ENCODE results near the gene OR52H1. TPM values are rescaled to one million over a fixed set of nuclear protein-coding genes. Genes with fewer than 3 reads are reported as not detected.

Gene OR52H1
- total RNA-seq, 2 donors from 2014 or later: not detected

- Mint-ChIP-seq H3K27ac (no peak overlapping the region), H3K36me3 (ENCODE audit: low read depth) (no peaks in the 10 kb centered on the region), H3K4me3 (no peak overlapping the region), H3K9me3 (no peaks in the 10 kb centered on the region), H3K27me3 (ENCODE audit: insufficient read depth) (peaks cover 9% of the 10 kb centered on the region), H3K4me1 (peaks cover 6% of the 10 kb centered on the region)
- DNase-seq: no peak
- TF ChIP-seq CTCF (conservative IDR thresholded peaks at IDR 0.05): no peak
- no peak overlapping the region for H3K9ac ChIP-seq (ENCODE audit: extremely low read depth, low read length, poor library complexity, severe bottlenecking)
- H3K4me3 ChIP-seq (ENCODE audit: low read length): no peak overlapping the region
- peaks cover 3% of the 10 kb centered on the region for H3K4me1 ChIP-seq (ENCODE audit: control insufficient read depth, insufficient read depth, low read length)
- 60 to 87% methylated on average over 1 to 2 of the region's 2 CpGs for WGBS, 2 experiments (ENCODE audit: insufficient coverage in 1 of 2, insufficient read length in 1 of 2)
- H3K36me3 ChIP-seq (ENCODE audit: control insufficient read depth, insufficient read depth, low read length): no peaks in the 10 kb centered on the region
- no peaks in the 10 kb centered on the region for H3K27me3 ChIP-seq (ENCODE audit: control insufficient read depth, insufficient read depth, low read length, poor library complexity, severe bottlenecking)
- no peaks in the 10 kb centered on the region for H3K9me3 ChIP-seq (ENCODE audit: control insufficient read depth, low read length)
- no peak overlapping the region for H3K27ac ChIP-seq (ENCODE audit: low read depth, low read length)
Observed at GRCh38 chr11:5531053-5531831, 17.1 kb downstream of the OR52H1 start.

DNA sequence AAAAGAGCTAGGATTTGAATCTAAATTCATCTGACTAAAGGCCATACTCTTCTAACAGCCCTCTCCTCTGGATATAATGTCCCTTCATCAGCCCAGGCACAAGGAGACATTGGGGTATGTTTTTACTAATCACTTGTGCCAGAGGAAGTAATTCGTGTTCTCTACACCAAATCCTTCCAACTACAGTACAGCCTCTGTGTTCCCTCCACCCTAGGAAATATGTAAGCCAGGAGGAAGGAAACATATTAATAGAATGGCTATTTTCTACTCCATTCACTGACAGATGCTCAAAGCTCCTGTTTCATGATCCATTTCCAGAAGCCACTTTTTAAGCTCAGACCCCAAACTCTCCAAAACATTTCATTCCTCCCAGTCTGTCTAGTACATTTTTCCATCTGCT is 19.8 kb downstream of the OR52H1 start:
- H3K27me3 ChIP-seq (ENCODE audit: control insufficient read depth, insufficient read depth, low read length, poor library complexity, severe bottlenecking): no peaks in the 10 kb centered on the region
- no peaks in the 10 kb centered on the region for H3K36me3 Mint-ChIP-seq (ENCODE audit: low read depth)
- peaks cover 16% of the 10 kb centered on the region for H3K27me3 Mint-ChIP-seq (ENCODE audit: insufficient read depth)
- H3K4me3 ChIP-seq (ENCODE audit: low read length): no peak overlapping the region
- WGBS, 2 experiments (ENCODE audit: insufficient coverage in 1 of 2, insufficient read length in 1 of 2): 80% methylated on average over 1 of the region's 1 CpG; no CpG with 5 or more reads in 1 of the 2 experiments
- H3K4me1 Mint-ChIP-seq: peaks cover 18% of the 10 kb centered on the region
- no peak overlapping the region for H3K4me3 Mint-ChIP-seq
- H3K27ac ChIP-seq (ENCODE audit: low read depth, low read length): no peak overlapping the region
- H3K9me3 Mint-ChIP-seq: no peaks in the 10 kb centered on the region
- H3K36me3 ChIP-seq (ENCODE audit: control insufficient read depth, insufficient read depth, low read length): no peaks in the 10 kb centered on the region
- H3K9me3 ChIP-seq (ENCODE audit: control insufficient read depth, low read length): no peaks in the 10 kb centered on the region
- H3K4me1 ChIP-seq (ENCODE audit: control insufficient read depth, insufficient read depth, low read length): peaks cover 3% of the 10 kb centered on the region
- no peak for DNase-seq
- TF ChIP-seq CTCF (conservative IDR thresholded peaks at IDR 0.05): no peak
- no peak overlapping the region for H3K27ac Mint-ChIP-seq
- no peak overlapping the region for H3K9ac ChIP-seq (ENCODE audit: extremely low read depth, low read length, poor library complexity, severe bottlenecking)

DNA sequence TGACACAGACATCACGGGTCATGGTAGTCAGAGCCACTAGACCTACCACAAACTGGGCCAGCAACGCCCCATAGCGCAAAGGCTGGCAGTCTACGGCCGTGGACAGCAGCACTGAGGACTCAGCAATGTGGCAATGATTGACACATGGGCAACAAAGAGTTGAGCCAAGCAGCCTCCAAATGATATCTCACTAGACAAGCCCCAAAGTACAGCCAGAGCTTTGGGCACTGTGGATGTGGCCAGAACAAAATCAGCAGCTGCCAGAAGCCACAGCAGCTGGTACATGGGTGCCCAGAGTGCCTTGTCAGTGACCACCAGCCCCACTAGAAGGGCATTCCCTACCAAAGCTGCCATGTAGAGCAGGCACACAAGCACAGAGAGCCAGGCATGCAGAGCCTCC is 20.6 kb downstream of the OR52H1 start:
- Mint-ChIP-seq H3K4me1 (peaks cover 18% of the 10 kb centered on the region), H3K27me3 (ENCODE audit: insufficient read depth) (peaks cover 22% of the 10 kb centered on the region), H3K9me3 (no peaks in the 10 kb centered on the region), H3K36me3 (ENCODE audit: low read depth) (no peaks in the 10 kb centered on the region), H3K27ac (no peak overlapping the region), H3K4me3 (no peak overlapping the region)
- TF ChIP-seq CTCF (conservative IDR thresholded peaks at IDR 0.05): no peak
- H3K4me3 ChIP-seq (ENCODE audit: low read length): no peak overlapping the region
- H3K27me3 ChIP-seq (ENCODE audit: control insufficient read depth, insufficient read depth, low read length, poor library complexity, severe bottlenecking): no peaks in the 10 kb centered on the region
- H3K9me3 ChIP-seq (ENCODE audit: control insufficient read depth, low read length): no peaks in the 10 kb centered on the region
- no peaks in the 10 kb centered on the region for H3K36me3 ChIP-seq (ENCODE audit: control insufficient read depth, insufficient read depth, low read length)
- H3K4me1 ChIP-seq (ENCODE audit: control insufficient read depth, insufficient read depth, low read length): peaks cover 3% of the 10 kb centered on the region
- DNase-seq: no peak
- H3K9ac ChIP-seq (ENCODE audit: extremely low read depth, low read length, poor library complexity, severe bottlenecking): no peak overlapping the region
- H3K27ac ChIP-seq (ENCODE audit: low read depth, low read length): no peak overlapping the region
- 94 to 98% methylated on average over 5 of the region's 5 CpGs for WGBS, 2 experiments (ENCODE audit: insufficient coverage in 1 of 2, insufficient read length in 1 of 2)
